ENCODE data around the gene MLLT1. TPM values are rescaled to one million over a fixed set of nuclear protein-coding genes. Genes with fewer than 3 reads are reported as not detected.

The MLLT1 gene
- total and polyA plus RNA-seq, 10 of the 15 experiments (the other 5 are each of a cell fraction or from before 2014, with no cell fraction given), result 0.16 to 61.1 (median 8.5) TPM

GRCh38 chr19:6196361-6196760, 83.4 kb downstream of the MLLT1 start (continued):
- TF ChIP-seq, protein P1, sequence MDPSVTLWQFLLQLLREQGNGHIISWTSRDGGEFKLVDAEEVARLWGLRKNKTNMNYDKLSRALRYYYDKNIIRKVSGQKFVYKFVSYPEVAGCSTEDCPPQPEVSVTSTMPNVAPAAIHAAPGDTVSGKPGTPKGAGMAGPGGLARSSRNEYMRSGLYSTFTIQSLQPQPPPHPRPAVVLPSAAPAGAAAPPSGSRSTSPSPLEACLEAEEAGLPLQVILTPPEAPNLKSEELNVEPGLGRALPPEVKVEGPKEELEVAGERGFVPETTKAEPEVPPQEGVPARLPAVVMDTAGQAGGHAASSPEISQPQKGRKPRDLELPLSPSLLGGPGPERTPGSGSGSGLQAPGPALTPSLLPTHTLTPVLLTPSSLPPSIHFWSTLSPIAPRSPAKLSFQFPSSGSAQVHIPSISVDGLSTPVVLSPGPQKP (IDR thresholded peaks at IDR 0.05; ENCODE audit: low read depth, low read length), result no peak
- TF ChIP-seq POLR2A (IDR thresholded peaks at IDR 0.05; ENCODE audit: low read depth, low read length) (no peak), PAX8 (IDR thresholded peaks at IDR 0.05) (no peak), TCF12 (IDR thresholded peaks at IDR 0.05; ENCODE audit: low read depth, low read length) (no peak), POU2F2 (IDR thresholded peaks at IDR 0.05; ENCODE audit: borderline replicate concordance, low read depth, low read length) (no peak), CBX5 (IDR thresholded peaks at IDR 0.05; ENCODE audit: low read depth) (no peak)

- H3K36me3 ChIP-seq (ENCODE audit: control insufficient read depth in 2 of 2, insufficient read depth in 2 of 2, low read length in 1 of 2), result no peaks in the 10 kb centered on the region
- no peak overlapping the region for H3K27ac ChIP-seq (ENCODE audit: control insufficient read depth, insufficient read depth)
- SMC1A ChIA-PET (ENCODE audit: uncharacterized antibody, unreplicated experiment), result no interaction called here
- ATAC-seq (no peak), DNase-seq (ENCODE audit: low read depth, low spot score) (no peak), FAIRE-seq (no peak)
- H2AFZ ChIP-seq (ENCODE audit: control insufficient read depth, low read depth, low read length), result no peak overlapping the region
- 64% methylated on average over 2 of the region's 2 CpGs for WGBS (ENCODE audit: insufficient coverage, insufficient replicate concordance, low lambda C conversion rate, missing lambda C conversion rate)
- no peaks in the 10 kb centered on the region for H3K4me1 ChIP-seq (ENCODE audit: control insufficient read depth, insufficient read depth, low read length)
- H3K27me3 ChIP-seq (replicated peaks in 1 of 2; ENCODE audit: control insufficient read depth in 2 of 2, insufficient read depth in 2 of 2, low read length in 1 of 2), result no peaks in the 10 kb centered on the region
- H3K9me3 ChIP-seq (replicated peaks; ENCODE audit: control insufficient read depth, insufficient read depth, low read length), result no peaks in the 10 kb centered on the region; the same call in 2 of the 3 replicates
- no TSS peak for BruUV-seq (replicated peaks)
- no peaks in the 10 kb centered on the region for H3K79me2 ChIP-seq (ENCODE audit: control insufficient read depth, insufficient read depth, low read length)
- POLR2A ChIA-PET, result interaction anchor here (0.6 kb wide), 1 partner anchor 260 kb away, joined by 4 read pairs; no protein-coding TSS in a partner anchor
- intact Hi-C loops (cut with micrococcal nuclease; ENCODE audit: unreplicated experiment) (no loop called here), in situ Hi-C loops (cut with MboI) (no loop called here)
- H4K20me1 ChIP-seq (ENCODE audit: control insufficient read depth, insufficient read depth), result no peaks in the 10 kb centered on the region
- RAD21 ChIA-PET (ENCODE audit: unreplicated experiment), result no interaction called here
- no peak overlapping the region for H3K4me2 ChIP-seq (ENCODE audit: control insufficient read depth, insufficient read depth)
- H3K4me3 ChIP-seq, result no peak overlapping the region
- CTCF ChIA-PET, result interaction anchor here (0.8 kb wide), 1 partner anchor 22 kb away, joined by 3 read pairs; no protein-coding TSS in a partner anchor
- H3K9ac ChIP-seq (ENCODE audit: control insufficient read depth, insufficient read depth, low read length), result no peak overlapping the region
- TF ChIP-seq ZBTB11 (CRISPR knock-in tag; IDR thresholded peaks at IDR 0.05) (no peak), TCF7 (IDR thresholded peaks at IDR 0.05; ENCODE audit: borderline replicate concordance) (no peak), BCLAF1 (IDR thresholded peaks at IDR 0.05) (no peak), TCF3 (IDR thresholded peaks at IDR 0.05; ENCODE audit: borderline replicate concordance, insufficient read depth, low read depth, low read length) (no peak), EP300 (IDR thresholded peaks at IDR 0.05; ENCODE audit: borderline replicate concordance in 1 of 2, control insufficient read depth in 1 of 2, low read depth in 2 of 2, low read length in 2 of 2) (no peak), KDM1A (IDR thresholded peaks at IDR 0.05; ENCODE audit: borderline replicate concordance) (no peak)
- TF ChIP-seq, protein P2, sequence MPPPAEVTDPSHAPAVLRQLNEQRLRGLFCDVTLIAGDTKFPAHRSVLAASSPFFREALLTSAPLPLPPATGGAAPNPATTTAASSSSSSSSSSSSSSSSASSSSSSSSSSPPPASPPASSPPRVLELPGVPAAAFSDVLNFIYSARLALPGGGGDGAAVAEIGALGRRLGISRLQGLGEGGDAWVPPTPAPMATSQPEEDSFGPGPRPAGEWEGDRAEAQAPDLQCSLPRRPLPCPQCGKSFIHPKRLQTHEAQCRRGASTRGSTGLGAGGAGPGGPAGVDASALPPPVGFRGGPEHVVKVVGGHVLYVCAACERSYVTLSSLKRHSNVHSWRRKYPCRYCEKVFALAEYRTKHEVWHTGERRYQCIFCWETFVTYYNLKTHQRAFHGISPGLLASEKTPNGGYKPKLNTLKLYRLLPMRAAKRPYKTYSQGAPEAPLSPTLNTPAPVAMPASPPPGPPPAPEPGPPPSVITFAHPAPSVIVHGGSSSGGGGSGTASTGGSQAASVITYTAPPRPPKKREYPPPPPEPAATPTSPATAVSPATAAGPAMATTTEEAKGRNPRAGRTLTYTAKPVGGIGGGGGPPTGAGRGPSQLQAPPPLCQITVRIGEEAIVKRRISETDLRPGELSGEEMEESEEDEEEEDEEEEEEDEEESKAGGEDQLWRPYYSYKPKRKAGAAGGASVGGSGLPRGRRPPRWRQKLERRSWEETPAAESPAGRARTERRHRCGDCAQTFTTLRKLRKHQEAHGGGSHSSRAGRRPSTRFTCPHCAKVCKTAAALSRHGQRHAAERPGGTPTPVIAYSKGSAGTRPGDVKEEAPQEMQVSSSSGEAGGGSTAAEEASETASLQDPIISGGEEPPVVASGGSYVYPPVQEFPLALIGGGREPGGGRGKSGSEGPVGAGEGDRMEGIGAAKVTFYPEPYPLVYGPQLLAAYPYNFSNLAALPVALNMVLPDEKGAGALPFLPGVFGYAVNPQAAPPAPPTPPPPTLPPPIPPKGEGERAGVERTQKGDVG (CRISPR knock-in tag; IDR thresholded peaks at IDR 0.05), result no peak
Observed at GRCh38 chr19:6188811-6189210, 91.0 kb downstream of the MLLT1 start.
